ENCODE measurements around the gene ABAT. TPM values are rescaled to one million over a fixed set of nuclear protein-coding genes. Genes with fewer than 3 reads are reported as not detected.
A peak's percentile ranks its signal among the peaks of the same experiment; 100 is the strongest.
"Not testable (repeated sequence)": the region's sequence is repeated elsewhere in the genome, so short reads cannot be mapped to it uniquely, and the experiment has no call there.

ABAT gene
- total RNA-seq, 1 donor from 2014 or later, result 378 TPM

GRCh38 chr16:8648877-8649276 lies 25.5 kb upstream of the ABAT start:
- no peak for ATAC-seq
- no peak for DNase-seq (ENCODE audit: low spot score)

GRCh38 chr16:8649829-8650554 lies 24.4 kb upstream of the ABAT start:
- DNase-seq (ENCODE audit: low spot score), result no peak
- no peak for ATAC-seq

- DNase-seq (ENCODE audit: low spot score), result not testable (repeated sequence)
- peak; percentile 63 for ATAC-seq
These were observed 22.5 kb upstream of the ABAT start for GRCh38 chr16:8651958-8652357.

- DNase-seq (ENCODE audit: low spot score) (peak; percentile 52), ATAC-seq (peak; percentile 88)
These were observed 19.2 kb upstream of the ABAT start for GRCh38 chr16:8655184-8655717.

- ATAC-seq (no peak), DNase-seq (ENCODE audit: low spot score) (no peak)
These were observed 18.0 kb upstream of the ABAT start for GRCh38 chr16:8656376-8656775.

GRCh38 chr16:8660841-8661301 lies 13.5 kb upstream of the ABAT start:
- ATAC-seq, result peak; percentile 99
- DNase-seq (ENCODE audit: low spot score), result peak; percentile 68

GRCh38 chr16:8661703-8662102 lies 12.7 kb upstream of the ABAT start:
- DNase-seq (ENCODE audit: low spot score) (no peak), ATAC-seq (no peak)

- ATAC-seq (no peak), DNase-seq (ENCODE audit: low spot score) (no peak)
These were observed 11.0 kb upstream of the ABAT start for GRCh38 chr16:8663192-8664089.

GRCh38 chr16:8665529-8665928 lies 8.9 kb upstream of the ABAT start:
- no peak for ATAC-seq
- DNase-seq (ENCODE audit: low spot score), result no peak

- ATAC-seq (no peak), DNase-seq (ENCODE audit: low spot score) (no peak)
These were observed 6.9 kb upstream of the ABAT start for GRCh38 chr16:8667492-8667891.

- DNase-seq (ENCODE audit: low spot score), result no peak
- no peak for ATAC-seq
These were observed 6.3 kb upstream of the ABAT start for GRCh38 chr16:8668113-8668512.

- no peak for DNase-seq (ENCODE audit: low spot score)
- no peak for ATAC-seq
These were observed 4.9 kb upstream of the ABAT start for GRCh38 chr16:8669481-8669880.

GRCh38 chr16:8670014-8670560 lies 4.3 kb upstream of the ABAT start:
- no peak for DNase-seq (ENCODE audit: low spot score)
- no peak for ATAC-seq

GRCh38 chr16:8673611-8674412 lies 605 bp upstream of the ABAT start:
- ATAC-seq, result peak; percentile 62
- DNase-seq (ENCODE audit: low spot score), result no peak

GRCh38 chr16:8675183-8676159 lies 1.1 kb downstream of the ABAT start:
- DNase-seq (ENCODE audit: low spot score), result peak; percentile 57
- ATAC-seq, result peak; percentile 14

GRCh38 chr16:8676160-8676547 lies 1.7 kb downstream of the ABAT start:
- ATAC-seq, result no peak
- no peak for DNase-seq (ENCODE audit: low spot score)

- DNase-seq (ENCODE audit: low spot score) (no peak), ATAC-seq (no peak)
These were observed 2.4 kb downstream of the ABAT start for GRCh38 chr16:8676737-8677375.

- DNase-seq (ENCODE audit: low spot score), result no peak
- ATAC-seq, result no peak
These were observed 3.1 kb downstream of the ABAT start for GRCh38 chr16:8677481-8677880.

All from left lobe of liver (tissue), 2 donors.